H1 (cell line): Measurements from ENCODE around the gene APBA2. TPM values are rescaled to one million over a fixed set of nuclear protein-coding genes. Genes with fewer than 3 reads are reported as not detected.

Experiments used
- CTCF ChIA-PET: fragments of 300-600 bp; sonication (Branson Sonifier 250); formaldehyde crosslinking; loops from one replicate; lab custom pipeline; 2021; ENCODE audit not compliant: partially characterized antibody; lab: Charles Lee
- POLR2A ChIA-PET: fragments of 300-600 bp; sonication (Branson Sonifier 250); formaldehyde crosslinking; loops from one replicate; lab custom pipeline; 2021; ENCODE audit warnings: inconsistent platforms; ENCODE audit not compliant: partially characterized antibody; lab: Charles Lee
- DNase-seq, 2 experiments: peaks; one replicate each; pipeline versions ENCODE4 v3.0.0 to v3.0.0-alpha.2; 2010 to 2022; ENCODE audit warnings: low spot score in 2 of 2, low read depth in 1 of 2, mixed read lengths in 1 of 2
- FAIRE-seq: peaks from 2 replicates; lab custom pipeline; 2011; peaks lifted over from hg19 to GRCh38; lab: Jason Lieb, UNC
- H2AFZ ChIP-seq: 2 replicates; pipeline ENCODE4 v1.8.1; 2012; ENCODE audit warnings: low read length, inconsistent platforms
- H2AK5ac ChIP-seq: 2 replicates; pipeline ENCODE4 v1.6.1; 2013; ENCODE audit warnings: low read depth, low read length
- H2BK120ac ChIP-seq: replicated peaks from 2 replicates; pipeline ENCODE3; 2013; ENCODE audit warnings: low read depth, low read length, inconsistent platforms
- H2BK12ac ChIP-seq: 2 replicates; pipeline ENCODE4 v1.6.1; 2013; ENCODE audit warnings: low read depth, low read length
- H2BK15ac ChIP-seq: 2 replicates; pipeline ENCODE4 v1.6.1; 2013; ENCODE audit warnings: low read length
- H2BK20ac ChIP-seq: 2 replicates; pipeline ENCODE4 v1.6.1; 2013; ENCODE audit warnings: low read length
- H2BK5ac ChIP-seq: 2 replicates; pipeline ENCODE4 v1.6.1; 2013; ENCODE audit warnings: low read depth, low read length
- H3K14ac ChIP-seq: 2 replicates; pipeline ENCODE4 v1.6.1; 2013; ENCODE audit warnings: inconsistent platforms; ENCODE audit not compliant: insufficient read length
- H3K18ac ChIP-seq: 2 replicates; pipeline ENCODE4 v1.6.1; 2013; ENCODE audit warnings: low read length; ENCODE audit errors: extremely low read depth
- H3K23ac ChIP-seq: 2 replicates; pipeline ENCODE4 v1.6.1; 2013; ENCODE audit warnings: inconsistent platforms; ENCODE audit not compliant: insufficient read length
- H3K23me2 ChIP-seq: 2 replicates; pipeline ENCODE4 v1.6.1; 2013; ENCODE audit warnings: low read depth, low read length
- H3K27ac ChIP-seq: 2 replicates; pipeline ENCODE4 v1.6.1; 2011; ENCODE audit warnings: low read depth, low read length, inconsistent platforms
- H3K27me3 ChIP-seq, 4 experiments: replicated peaks in 1 of 4; 1 replicate in 1 of 4; 2 replicates in 3 of 4; pipeline versions ENCODE4 v1.6.1 to v1.8.1; 2011 to 2013; ENCODE audit warnings: low read length in 3 of 4, mild to moderate bottlenecking in 3 of 4, inconsistent platforms in 2 of 4, mixed read lengths in 2 of 4, moderate library complexity in 1 of 4; ENCODE audit not compliant: control insufficient read depth in 3 of 4, insufficient read depth in 3 of 4; ENCODE audit errors: extremely low read depth in 1 of 4
- H3K36me3 ChIP-seq, 4 experiments: 2 replicates each; pipeline versions ENCODE4 v1.6.1 to v1.8.1; 2011 to 2013; ENCODE audit warnings: mild to moderate bottlenecking in 4 of 4, low read length in 3 of 4, moderate library complexity in 2 of 4, control low read depth in 1 of 4, inconsistent platforms in 1 of 4; ENCODE audit not compliant: insufficient read depth in 4 of 4, control insufficient read depth in 2 of 4
- H3K4ac ChIP-seq: replicated peaks from 2 replicates; pipeline ENCODE3; 2013; ENCODE audit warnings: low read length, low read depth, mixed read lengths, inconsistent platforms; ENCODE audit not compliant: insufficient read length
- H3K4me1 ChIP-seq, 4 experiments: replicated peaks in 1 of 4; 1 replicate in 1 of 4; 2 replicates in 3 of 4; pipeline versions ENCODE4 v1.6.1 to v1.8.1; 2011 to 2013; ENCODE audit warnings: low read length in 3 of 4, inconsistent platforms in 2 of 4, mixed read lengths in 1 of 4; ENCODE audit not compliant: insufficient read depth in 4 of 4, control insufficient read depth in 3 of 4
- H3K4me2 ChIP-seq, 2 experiments: 2 replicates each; pipeline versions ENCODE4 v1.6.1 to v1.8.1; 2011 to 2013; ENCODE audit warnings: low read depth in 2 of 2, low read length in 2 of 2, control low read depth in 1 of 2, inconsistent platforms in 1 of 2, mild to moderate bottlenecking in 1 of 2; ENCODE audit not compliant: insufficient read depth in 1 of 2
- H3K4me3 ChIP-seq, 4 experiments: fragments of 200-600, 300-600 bp in 1 of 4; sonication (generic), shearing (Covaris generic), sonication (Bioruptor Twin) in 1 of 4; 2 replicates each; pipeline versions ENCODE4 v1.5.1 to v1.8.1; 2011 to 2016; ENCODE audit warnings: low read length in 4 of 4, low read depth in 3 of 4, control low read depth in 2 of 4, inconsistent platforms in 2 of 4, mild to moderate bottlenecking in 2 of 4, mixed read lengths in 1 of 4, moderate library complexity in 1 of 4; ENCODE audit not compliant: insufficient read depth in 2 of 4; ENCODE audit errors: extremely low read depth in 1 of 4
- H3K56ac ChIP-seq: replicated peaks from 2 replicates; pipeline ENCODE3; 2013; ENCODE audit warnings: low read depth, mild to moderate bottlenecking, mixed read lengths, low read length, inconsistent platforms; ENCODE audit not compliant: insufficient read length
- H3K79me1 ChIP-seq: 2 replicates; pipeline ENCODE4 v1.6.1; 2013; ENCODE audit warnings: low read depth, low read length, control low read depth
- H3K79me2 ChIP-seq, 2 experiments: 2 replicates each; pipeline versions ENCODE4 v1.6.1 to v1.8.1; 2012 to 2013; ENCODE audit warnings: low read length in 2 of 2, mild to moderate bottlenecking in 2 of 2, inconsistent platforms in 1 of 2; ENCODE audit not compliant: insufficient read depth in 2 of 2, control insufficient read depth in 1 of 2
- H3K9ac ChIP-seq, 4 experiments: replicated peaks in 1 of 4; 1 replicate in 1 of 4; 2 replicates in 3 of 4; pipeline versions ENCODE4 v1.6.1 to v1.8.1; 2011 to 2013; ENCODE audit warnings: low read depth in 3 of 4, low read length in 3 of 4, control low read depth in 2 of 4, mild to moderate bottlenecking in 2 of 4, moderate library complexity in 2 of 4, inconsistent platforms in 1 of 4; ENCODE audit errors: extremely low read depth in 1 of 4
- H3K9me3 ChIP-seq, 2 experiments: 2 replicates each; pipeline versions ENCODE4 v1.6.1 to v1.8.1; 2012 to 2013; ENCODE audit warnings: mild to moderate bottlenecking in 2 of 2, moderate library complexity in 2 of 2, control low read depth in 1 of 2, inconsistent platforms in 1 of 2, low read depth in 1 of 2, low read length in 1 of 2, mixed read lengths in 1 of 2; ENCODE audit not compliant: insufficient read depth in 2 of 2
- H4K20me1 ChIP-seq, 2 experiments: replicated peaks in 1 of 2; 2 replicates each; pipeline versions ENCODE3 to v1.8.1; 2011 to 2013; ENCODE audit warnings: inconsistent platforms in 2 of 2, low read length in 2 of 2, mild to moderate bottlenecking in 1 of 2; ENCODE audit not compliant: insufficient read depth in 2 of 2, control insufficient read depth in 1 of 2
- H4K5ac ChIP-seq: 2 replicates; pipeline ENCODE4 v1.6.1; 2013; ENCODE audit warnings: low read length, low read depth, mixed read lengths, inconsistent platforms; ENCODE audit not compliant: insufficient read length
- H4K8ac ChIP-seq: 2 replicates; pipeline ENCODE4 v1.8.0; 2013; ENCODE audit warnings: mild to moderate bottlenecking, moderate library complexity, low read length, inconsistent platforms; ENCODE audit not compliant: insufficient read depth; ENCODE audit errors: extremely low read depth
- H4K91ac ChIP-seq: replicated peaks from 2 replicates; pipeline ENCODE3; 2013; ENCODE audit warnings: low read length, mixed read lengths, inconsistent platforms; ENCODE audit not compliant: insufficient read length
- BRCA1 ChIP-seq: IDR thresholded peaks from 2 replicates; pipeline ENCODE4 v1.6.1; 2012; ENCODE audit warnings: low read depth, low read length, improper control_type of control experiment
- CEBPB ChIP-seq: IDR thresholded peaks from 2 replicates; pipeline ENCODE4 v1.6.1; 2012; ENCODE audit warnings: low read depth, low read length
- E2F6 ChIP-seq: IDR thresholded peaks from 2 replicates; pipeline ENCODE4 v1.6.1; 2012; ENCODE audit warnings: inconsistent platforms
- FOSL1 ChIP-seq: IDR thresholded peaks from 2 replicates; pipeline ENCODE4 v1.6.1; 2011; ENCODE audit warnings: mild to moderate bottlenecking, low read depth, low read length, moderate library complexity; ENCODE audit not compliant: insufficient read depth
- JUND ChIP-seq: IDR thresholded peaks from 2 replicates; pipeline ENCODE4 v1.6.1; 2011; ENCODE audit warnings: mild to moderate bottlenecking, improper control_type of control experiment, low read length
- KDM5A ChIP-seq: fragments of 200-600 bp; IDR thresholded peaks from 2 replicates; pipeline ENCODE4 v1.7.1; 2012; ENCODE audit warnings: mild to moderate bottlenecking, low read length, inconsistent platforms, mixed read lengths
- MAFK ChIP-seq: IDR thresholded peaks from 2 replicates; pipeline ENCODE4 v1.6.1; 2012; ENCODE audit warnings: low read depth, mild to moderate bottlenecking, improper control_type of control experiment, low read length
- MAX ChIP-seq: IDR thresholded peaks from 2 replicates; pipeline ENCODE4 v1.6.1; 2012; ENCODE audit warnings: inconsistent platforms
- RXRA ChIP-seq: IDR thresholded peaks from 2 replicates; pipeline ENCODE4 v1.6.1; 2011; ENCODE audit warnings: low read depth, mild to moderate bottlenecking, low read length, moderate library complexity; ENCODE audit not compliant: insufficient read depth
- SAP30 ChIP-seq: fragments of 300-600 bp; sonication (generic); IDR thresholded peaks from 2 replicates; pipeline ENCODE4 v1.7.1; 2012; ENCODE audit warnings: low read length, moderate library complexity, mild to moderate bottlenecking, inconsistent platforms; ENCODE audit not compliant: insufficient read depth, insufficient replicate concordance
- SIRT6 ChIP-seq: IDR thresholded peaks from one replicate; pipeline ENCODE4 v1.7.1; 2012; ENCODE audit warnings: low read length, inconsistent platforms
- USF2 ChIP-seq: IDR thresholded peaks from 2 replicates; pipeline ENCODE4 v1.6.1; 2011; ENCODE audit warnings: low read length, improper control_type of control experiment
- WGBS, 2 experiments: shearing (Covaris generic) in 1 of 2; methylation state at CpG; one replicate each; pipeline versions ENCODE4 v1.1.6 to v1.1.7; 2013 to 2015; ENCODE audit warnings: low lambda C conversion rate in 2 of 2, mixed read lengths in 2 of 2, inconsistent platforms in 1 of 2, low coverage in 1 of 2, missing lambda C conversion rate in 1 of 2; ENCODE audit not compliant: insufficient replicate concordance in 2 of 2, insufficient coverage in 1 of 2, insufficient read length in 1 of 2; ENCODE audit errors: extremely low coverage in 1 of 2, missing lambda C conversion rate in 1 of 2; 5-methylcytosine and 5-hydroxymethylcytosine counted together
- polyA plus RNA-seq, 7 experiments: library from polyadenylated mRNA; depleted of rRNA in 3 of 7; stranded (reverse) in 5 of 7; unstranded in 2 of 7; fragments of >200 nt in 5 of 7; fragments of 200-250 nt in 2 of 7; gene quantifications; 1 replicate in 5 of 7; 2 replicates in 1 of 7; 4 replicates in 1 of 7; pipeline versions ENCODE4 v1.2.1 to v1.2.3, GENCODE V29; 2011 to 2013; ENCODE audit warnings: missing spikeins in 2 of 7, mixed read lengths in 2 of 7
- total RNA-seq: library from RNA; stranded (reverse); fragmentation: NEBNext Ultra II Directional; extraction: Animal tissue kit (Norgen Biotek cat#: 25700); gene quantifications from 2 replicates; pipeline ENCODE4 v1.2.1, GENCODE V29; 2021

Gene APBA2
- total and polyA plus RNA-seq, 2 of the 8 experiments (the other 6 are each of a cell fraction or from before 2014, with no cell fraction given), result 15.5 to 19.0 TPM

DNA sequence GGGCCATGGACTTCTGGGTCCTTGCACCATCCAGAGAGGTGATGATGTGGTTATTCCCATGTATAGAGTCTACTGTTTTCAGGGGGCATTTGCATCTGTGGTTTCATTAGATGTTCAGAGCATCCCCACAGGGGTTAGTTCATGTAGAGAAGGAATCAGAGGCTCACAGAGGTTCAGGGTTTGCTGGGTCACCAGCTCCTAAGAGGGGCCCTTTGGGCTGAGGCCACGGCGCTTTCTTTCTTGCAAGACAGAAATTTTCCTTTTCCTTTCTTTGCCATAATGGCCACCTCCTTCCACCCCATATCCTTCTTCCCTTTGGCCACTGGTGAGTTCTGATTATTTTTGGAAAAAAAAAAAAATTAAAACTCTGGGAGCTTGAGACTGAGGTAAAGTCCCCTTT lies 62.3 kb downstream of the APBA2 start:
- Histone ChIP-seq H2BK5ac (no peak overlapping the region), H3K14ac (no peak overlapping the region), H2BK15ac (no peak overlapping the region), H4K91ac (no peak overlapping the region), H3K4me1 (no peaks in the 10 kb centered on the region; a peak in 1 of 7 replicates), H3K27me3 (no peaks in the 10 kb centered on the region; a peak in 2 of 7 replicates), H3K79me2 (no peaks in the 10 kb centered on the region), H2BK120ac (no peak overlapping the region), H3K79me1 (no peaks in the 10 kb centered on the region), H4K8ac (no peak overlapping the region), H2BK12ac (no peak overlapping the region), H2BK20ac (no peak overlapping the region), H3K18ac (no peak overlapping the region), H3K36me3 (no peaks in the 10 kb centered on the region), H3K27ac (no peak overlapping the region), H4K5ac (no peak overlapping the region), H3K23me2 (no peaks in the 10 kb centered on the region), H2AK5ac (no peak overlapping the region), H3K4me3 (no peak overlapping the region), H3K9ac (no peak overlapping the region), H3K4me2 (no peak overlapping the region), H3K9me3 (no peaks in the 10 kb centered on the region), H4K20me1 (no peaks in the 10 kb centered on the region), H2AFZ (no peak overlapping the region), H3K4ac (no peak overlapping the region), H3K56ac (no peak overlapping the region), H3K23ac (no peak overlapping the region)
- ChIA-PET POLR2A (no interaction called here), CTCF (interaction anchor here (0.8 to 3.3 kb wide), 8 partner anchors 11 to 156 kb away, joined by 3 to 15 read pairs (median 4); no protein-coding TSS in a partner anchor)
- FAIRE-seq (no peak), DNase-seq (no peak)
- WGBS, 2 experiments, result 91% methylated on average over 2 of the region's 2 CpGs; no CpG with 5 or more reads in 1 of the 2 experiments
- TF ChIP-seq RXRA (no peak), KDM5A (no peak), SIRT6 (no peak), FOSL1 (no peak), USF2 (no peak), BRCA1 (no peak), JUND (no peak), E2F6 (no peak), CEBPB (no peak), MAFK (no peak), MAX (no peak), SAP30 (no peak)
